GM10266 (cell line): ENCODE data around the gene MRPL3.
A peak's percentile ranks its signal among the peaks of the same experiment; 100 is the strongest.

Experiments used
- DNase-seq: peaks from one replicate; pipeline ENCODE4 v3.0.0; 2012; ENCODE audit errors: extremely low spot score
- CTCF ChIP-seq: IDR thresholded peaks from 2 replicates; pipeline ENCODE4 v1.5.1; 2012; ENCODE audit warnings: mild to moderate bottlenecking, low read depth; ENCODE audit not compliant: control insufficient read depth, insufficient read depth; ENCODE audit errors: missing control alignments

MRPL3 gene

GRCh38 chr3:131535596-131535995, 32.8 kb upstream of the MRPL3 start:
- no peak for TF ChIP-seq CTCF
- DNase-seq = no peak

- no peak for TF ChIP-seq CTCF
- no peak for DNase-seq
Measured at GRCh38 chr3:131535131-131535530, 32.4 kb upstream of the MRPL3 start.

- no peak for TF ChIP-seq CTCF
- no peak for DNase-seq
Measured at GRCh38 chr3:131532645-131533044, 29.9 kb upstream of the MRPL3 start.

- no peak for TF ChIP-seq CTCF
- DNase-seq = no peak
Measured at GRCh38 chr3:131530843-131531242, 28.1 kb upstream of the MRPL3 start.

- DNase-seq = no peak
- no peak for TF ChIP-seq CTCF
Measured at GRCh38 chr3:131530388-131530787, 27.6 kb upstream of the MRPL3 start.

GRCh38 chr3:131526801-131527347, 24.1 kb upstream of the MRPL3 start:
- peak; percentile 21 for TF ChIP-seq CTCF

GRCh38 chr3:131518680-131519079, 15.9 kb upstream of the MRPL3 start:
- no peak for DNase-seq
- no peak for TF ChIP-seq CTCF

More at GRCh38 chr3:131526801-131527347, 24.1 kb upstream of the MRPL3 start:
- DNase-seq = no peak
